ENCODE results near the gene AOPEP.

DNA sequence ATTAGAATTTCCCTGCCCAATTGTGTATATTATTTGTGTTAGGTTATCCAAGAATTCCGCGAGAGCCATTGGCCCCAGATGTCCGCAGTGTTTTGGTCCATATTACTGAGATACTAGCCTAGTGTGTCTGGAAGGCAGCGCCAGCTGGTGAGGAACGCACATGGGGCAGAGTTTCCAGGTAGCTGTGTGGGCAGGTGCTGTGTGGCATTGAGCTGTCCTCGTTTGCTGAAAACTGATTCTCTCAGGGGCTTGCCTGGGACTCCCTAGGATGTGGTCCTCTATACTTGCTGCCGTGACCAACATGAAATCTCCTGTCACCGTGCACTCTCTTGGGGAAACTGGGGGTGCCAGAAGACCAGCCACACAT is 302.3 kb downstream of the AOPEP start:
- TF ChIP-seq EZH2 (IDR thresholded peaks at IDR 0.05): no peak
- TF ChIP-seq CTCF (IDR thresholded peaks at IDR 0.05): no peak
